Neutrophil (primary cell): ENCODE measurements around the gene ST8SIA6.
"Not testable (repeated sequence)": the region's sequence is repeated elsewhere in the genome, so short reads cannot be mapped to it uniquely, and the experiment has no call there.

ENCODE experiments used
- H3K27ac ChIP-seq: fragments of 200-600 bp; sonication (generic); 2 replicates; pipeline ENCODE4 v1.5.1; 2016; ENCODE audit warnings: mild to moderate bottlenecking, moderate library complexity
- H3K27me3 ChIP-seq: fragments of 200-600 bp; sonication (generic); 2 replicates; pipeline ENCODE4 v1.6.0; 2016; ENCODE audit warnings: mild to moderate bottlenecking
- H3K36me3 ChIP-seq: fragments of 200-600 bp; sonication (generic); 2 replicates; pipeline ENCODE4 v1.5.1; 2017
- H3K4me1 ChIP-seq, 2 experiments: fragments of 200-600 bp in 1 of 2; sonication (generic) in 1 of 2; 1 replicate in 1 of 2; 2 replicates in 1 of 2; pipeline versions ENCODE4 v1.5.1 to v1.6.1; 2013 to 2016; ENCODE audit warnings: low read depth in 1 of 2, low read length in 1 of 2, mild to moderate bottlenecking in 1 of 2, moderate library complexity in 1 of 2; ENCODE audit not compliant: control insufficient read depth in 1 of 2, insufficient read depth in 1 of 2
- H3K4me3 ChIP-seq, 2 experiments: fragments of 200-600 bp in 1 of 2; sonication (generic) in 1 of 2; 1 replicate in 1 of 2; 2 replicates in 1 of 2; pipeline ENCODE4 v1.5.1; 2013 to 2016; ENCODE audit warnings: low read depth in 1 of 2, low read length in 1 of 2, mild to moderate bottlenecking in 1 of 2, moderate library complexity in 1 of 2
- H3K9me3 ChIP-seq: fragments of 200-600 bp; sonication (generic); 2 replicates; pipeline ENCODE4 v1.5.1; 2016
- CTCF ChIP-seq: fragments of 200-600 bp; sonication (generic); IDR thresholded peaks from 2 replicates; pipeline ENCODE4 v1.5.1; 2016; ENCODE audit warnings: antibody characterized with exemption

The ST8SIA6 gene

GRCh38 chr10:17330501-17330900, 123.9 kb downstream of the ST8SIA6 start:
- H3K27me3 ChIP-seq: no peaks in the 10 kb centered on the region
- H3K27ac ChIP-seq: no peak overlapping the region
- H3K9me3 ChIP-seq: no peaks in the 10 kb centered on the region
- TF ChIP-seq CTCF: no peak
- no peak overlapping the region for H3K4me3 ChIP-seq
- no peaks in the 10 kb centered on the region for H3K4me1 ChIP-seq
- no peaks in the 10 kb centered on the region for H3K36me3 ChIP-seq

GRCh38 chr10:17326377-17326776, 128.0 kb downstream of the ST8SIA6 start:
- H3K27ac ChIP-seq: no peak overlapping the region

GRCh38 chr10:17321957-17322356, 132.4 kb downstream of the ST8SIA6 start:
- not testable (repeated sequence) for H3K27me3 ChIP-seq, H3K4me1 ChIP-seq, H3K36me3 ChIP-seq, H3K9me3 ChIP-seq, H3K4me3 ChIP-seq, H3K27ac ChIP-seq

More at GRCh38 chr10:17326377-17326776, 128.0 kb downstream of the ST8SIA6 start:
- no peaks in the 10 kb centered on the region for H3K27me3 ChIP-seq
- no peaks in the 10 kb centered on the region for H3K9me3 ChIP-seq
- no peak for TF ChIP-seq CTCF
- H3K4me1 ChIP-seq: no peaks in the 10 kb centered on the region
- H3K4me3 ChIP-seq: no peak overlapping the region
- no peaks in the 10 kb centered on the region for H3K36me3 ChIP-seq

GRCh38 chr10:17316488-17317170, 137.8 kb downstream of the ST8SIA6 start:
- H3K27me3 ChIP-seq: no peaks in the 10 kb centered on the region
- H3K36me3 ChIP-seq: no peaks in the 10 kb centered on the region
- H3K9me3 ChIP-seq: no peaks in the 10 kb centered on the region
- no peaks in the 10 kb centered on the region for H3K4me1 ChIP-seq
- H3K27ac ChIP-seq: no peak overlapping the region
- H3K4me3 ChIP-seq: no peak overlapping the region
- TF ChIP-seq CTCF: no peak

DNA sequence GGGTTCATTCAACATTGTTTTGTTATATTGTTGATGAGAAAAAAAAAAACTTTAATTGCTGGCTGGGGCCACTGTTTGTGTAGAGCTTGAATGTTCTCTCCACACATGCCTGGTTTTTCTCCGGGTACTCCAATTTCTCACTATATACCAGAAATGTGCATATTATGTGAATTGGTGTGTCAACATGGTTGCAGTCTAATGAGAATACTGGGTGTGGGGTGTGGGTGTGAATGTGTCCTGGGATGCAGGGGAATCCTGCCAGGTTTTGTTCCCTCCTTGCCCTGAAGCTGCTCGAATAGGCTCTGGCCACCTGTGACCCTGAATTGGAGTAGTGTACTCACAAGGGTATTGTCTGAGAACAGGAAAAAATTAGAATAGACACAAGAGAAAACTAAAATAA, 145.0 kb downstream of the ST8SIA6 start:
- TF ChIP-seq CTCF: no peak
- no peaks in the 10 kb centered on the region for H3K4me1 ChIP-seq
- no peak overlapping the region for H3K27ac ChIP-seq
- no peaks in the 10 kb centered on the region for H3K36me3 ChIP-seq
- no peaks in the 10 kb centered on the region for H3K9me3 ChIP-seq
- H3K27me3 ChIP-seq: no peaks in the 10 kb centered on the region
- no peak overlapping the region for H3K4me3 ChIP-seq

GRCh38 chr10:17307123-17307522, 147.3 kb downstream of the ST8SIA6 start:
- Histone ChIP-seq H3K27me3 (no peaks in the 10 kb centered on the region), H3K4me3 (no peak overlapping the region), H3K4me1 (no peaks in the 10 kb centered on the region), H3K27ac (no peak overlapping the region), H3K9me3 (no peaks in the 10 kb centered on the region), H3K36me3 (no peaks in the 10 kb centered on the region)
- no peak for TF ChIP-seq CTCF
